ENCODE measurements around the gene MLLT11.

Gene MLLT11

GRCh38 chr1:151062741-151063371 lies 2.7 kb downstream of the MLLT11 start:
- H3K4me3 ChIP-seq (ENCODE audit: low read depth, low read length) = no peak overlapping the region
- TF ChIP-seq CTCF (IDR thresholded peaks at IDR 0.05; ENCODE audit: low read depth, low read length) = no peak

GRCh38 chr1:151065089-151065645 lies 5.0 kb downstream of the MLLT11 start:
- no peak for TF ChIP-seq CTCF (IDR thresholded peaks at IDR 0.05; ENCODE audit: low read depth, low read length)
- H3K4me3 ChIP-seq (ENCODE audit: low read depth, low read length) = no peak overlapping the region

GRCh38 chr1:151067185-151067584 lies 7.0 kb downstream of the MLLT11 start:
- no peak for TF ChIP-seq CTCF (IDR thresholded peaks at IDR 0.05; ENCODE audit: low read depth, low read length)
- H3K4me3 ChIP-seq (ENCODE audit: low read depth, low read length) = no peak overlapping the region

- H3K4me3 ChIP-seq (ENCODE audit: low read depth, low read length) = no peak overlapping the region
Observed at GRCh38 chr1:151069103-151069486, 8.9 kb downstream of the MLLT11 start.

GRCh38 chr1:151070474-151071276 lies 10.5 kb downstream of the MLLT11 start, which contains the start of gene GABPB2:
GABPB2 (plus strand) TSS chr1:151070761; CDS start chr1:151088190, 17,429 bp downstream.
- TF ChIP-seq CTCF (IDR thresholded peaks at IDR 0.05; ENCODE audit: low read depth, low read length) = peak; percentile 73
- peak within 1 kb of the TSS; percentile 68 for H3K4me3 ChIP-seq (ENCODE audit: low read depth, low read length)

More at GRCh38 chr1:151069103-151069486, 8.9 kb downstream of the MLLT11 start:
- TF ChIP-seq CTCF (IDR thresholded peaks at IDR 0.05; ENCODE audit: low read depth, low read length) = no peak

GRCh38 chr1:151072224-151072623 lies 12.0 kb downstream of the MLLT11 start:
- H3K4me3 ChIP-seq (ENCODE audit: low read depth, low read length) = no peak overlapping the region
- no peak for TF ChIP-seq CTCF (IDR thresholded peaks at IDR 0.05; ENCODE audit: low read depth, low read length)

Data from WI38 (cell line).